ENCODE results near the gene RRP8.

DNA sequence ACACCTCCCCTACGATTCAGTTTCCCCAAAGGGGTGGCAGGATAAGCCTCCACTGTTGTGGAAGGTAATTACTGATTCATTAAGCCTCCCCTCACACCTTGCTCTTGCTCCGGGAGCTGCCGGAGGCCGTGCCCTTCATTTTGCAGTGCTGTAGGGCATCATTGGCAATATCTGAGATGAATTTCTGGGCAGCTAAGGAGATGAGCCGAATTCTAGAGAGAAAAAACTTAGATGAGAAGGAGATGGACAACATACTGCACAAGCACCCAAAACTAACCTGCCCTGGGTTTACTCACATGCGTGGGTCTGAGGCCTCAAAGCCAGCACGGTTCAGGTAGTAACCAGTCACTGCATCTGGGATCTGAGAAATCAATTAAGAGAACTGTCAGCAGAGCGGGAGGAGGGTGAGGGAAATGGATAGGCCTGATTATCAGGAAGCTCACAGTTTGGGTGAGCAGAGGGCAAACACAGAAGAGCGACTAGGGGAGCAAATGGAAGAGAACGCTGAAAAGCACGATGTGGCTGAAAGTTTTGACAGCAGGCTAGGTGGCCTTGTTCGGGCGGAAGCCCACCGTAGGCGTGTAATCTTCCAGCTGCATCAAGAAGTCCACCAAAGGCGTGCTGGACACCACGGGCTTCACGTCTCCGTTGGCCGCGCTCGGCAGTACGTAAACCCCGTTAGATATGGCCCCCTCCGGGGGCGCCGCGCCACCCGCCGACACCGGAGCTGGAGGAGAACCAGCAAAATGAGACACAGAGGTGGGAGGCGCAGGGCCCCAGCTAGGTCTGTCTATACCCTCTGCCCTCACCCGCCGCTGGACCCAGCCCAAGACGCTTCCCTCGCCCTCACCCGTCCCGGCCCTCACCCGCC, 7.9 kb upstream of the RRP8 start:
- TF ChIP-seq, protein P1, sequence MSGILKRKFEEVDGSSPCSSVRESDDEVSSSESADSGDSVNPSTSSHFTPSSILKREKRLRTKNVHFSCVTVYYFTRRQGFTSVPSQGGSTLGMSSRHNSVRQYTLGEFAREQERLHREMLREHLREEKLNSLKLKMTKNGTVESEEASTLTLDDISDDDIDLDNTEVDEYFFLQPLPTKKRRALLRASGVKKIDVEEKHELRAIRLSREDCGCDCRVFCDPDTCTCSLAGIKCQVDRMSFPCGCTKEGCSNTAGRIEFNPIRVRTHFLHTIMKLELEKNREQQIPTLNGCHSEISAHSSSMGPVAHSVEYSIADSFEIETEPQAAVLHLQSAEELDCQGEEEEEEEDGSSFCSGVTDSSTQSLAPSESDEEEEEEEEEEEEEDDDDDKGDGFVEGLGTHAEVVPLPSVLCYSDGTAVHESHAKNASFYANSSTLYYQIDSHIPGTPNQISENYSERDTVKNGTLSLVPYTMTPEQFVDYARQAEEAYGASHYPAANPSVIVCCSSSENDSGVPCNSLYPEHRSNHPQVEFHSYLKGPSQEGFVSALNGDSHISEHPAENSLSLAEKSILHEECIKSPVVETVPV (CRISPR knock-in tag; IDR thresholded peaks at IDR 0.05) = peak; percentile 60; the same call in 1 of the 2 replicates
- no peak; the same call in 1 of the 2 replicates for TF ChIP-seq PATZ1 (CRISPR knock-in tag; IDR thresholded peaks at IDR 0.05; ENCODE audit: borderline replicate concordance)
- no peak for TF ChIP-seq OSR1 (CRISPR knock-in tag; IDR thresholded peaks at IDR 0.05)
- no peak for TF ChIP-seq CREB5 (CRISPR knock-in tag; IDR thresholded peaks at IDR 0.05; ENCODE audit: low read depth)
- TF ChIP-seq ZNF565 (CRISPR knock-in tag; conservative IDR thresholded peaks at IDR 0.05; ENCODE audit: low read depth) = no peak
- TF ChIP-seq, protein P2, sequence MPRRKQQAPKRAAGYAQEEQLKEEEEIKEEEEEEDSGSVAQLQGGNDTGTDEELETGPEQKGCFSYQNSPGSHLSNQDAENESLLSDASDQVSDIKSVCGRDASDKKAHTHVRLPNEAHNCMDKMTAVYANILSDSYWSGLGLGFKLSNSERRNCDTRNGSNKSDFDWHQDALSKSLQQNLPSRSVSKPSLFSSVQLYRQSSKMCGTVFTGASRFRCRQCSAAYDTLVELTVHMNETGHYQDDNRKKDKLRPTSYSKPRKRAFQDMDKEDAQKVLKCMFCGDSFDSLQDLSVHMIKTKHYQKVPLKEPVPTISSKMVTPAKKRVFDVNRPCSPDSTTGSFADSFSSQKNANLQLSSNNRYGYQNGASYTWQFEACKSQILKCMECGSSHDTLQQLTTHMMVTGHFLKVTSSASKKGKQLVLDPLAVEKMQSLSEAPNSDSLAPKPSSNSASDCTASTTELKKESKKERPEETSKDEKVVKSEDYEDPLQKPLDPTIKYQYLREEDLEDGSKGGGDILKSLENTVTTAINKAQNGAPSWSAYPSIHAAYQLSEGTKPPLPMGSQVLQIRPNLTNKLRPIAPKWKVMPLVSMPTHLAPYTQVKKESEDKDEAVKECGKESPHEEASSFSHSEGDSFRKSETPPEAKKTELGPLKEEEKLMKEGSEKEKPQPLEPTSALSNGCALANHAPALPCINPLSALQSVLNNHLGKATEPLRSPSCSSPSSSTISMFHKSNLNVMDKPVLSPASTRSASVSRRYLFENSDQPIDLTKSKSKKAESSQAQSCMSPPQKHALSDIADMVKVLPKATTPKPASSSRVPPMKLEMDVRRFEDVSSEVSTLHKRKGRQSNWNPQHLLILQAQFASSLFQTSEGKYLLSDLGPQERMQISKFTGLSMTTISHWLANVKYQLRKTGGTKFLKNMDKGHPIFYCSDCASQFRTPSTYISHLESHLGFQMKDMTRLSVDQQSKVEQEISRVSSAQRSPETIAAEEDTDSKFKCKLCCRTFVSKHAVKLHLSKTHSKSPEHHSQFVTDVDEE (CRISPR knock-in tag; IDR thresholded peaks at IDR 0.05) = no peak
- no peak for TF ChIP-seq ZFP3 (CRISPR knock-in tag; IDR thresholded peaks at IDR 0.05)
- TF ChIP-seq ZC3H10 (CRISPR knock-in tag; IDR thresholded peaks at IDR 0.05) = no peak
- no peak for TF ChIP-seq RARB (CRISPR knock-in tag; IDR thresholded peaks at IDR 0.05)
- no peak for TF ChIP-seq TCF4 (CRISPR knock-in tag; IDR thresholded peaks at IDR 0.05; ENCODE audit: borderline replicate concordance)
- no peak for TF ChIP-seq BACH2 (CRISPR knock-in tag; IDR thresholded peaks at IDR 0.05; ENCODE audit: borderline replicate concordance)
- TF ChIP-seq CSDC2 (CRISPR knock-in tag; IDR thresholded peaks at IDR 0.05) = no peak
- TF ChIP-seq POU6F1 (CRISPR knock-in tag; IDR thresholded peaks at IDR 0.05; ENCODE audit: borderline replicate concordance, low read depth) = no peak
